GM18517 (cell line): ENCODE results near the gene ATP8B3.

Source experiments
- ATAC-seq: cut with Tn5 transposase; IDR thresholded peaks from one replicate; pipeline ENCODE4 v1.9.1; 2021; ENCODE audit warnings: mild to moderate bottlenecking, moderate library complexity; ENCODE audit not compliant: unreplicated experiment

Gene ATP8B3

GRCh38 chr19:1748115-1748872 lies 63.8 kb downstream of the ATP8B3 start:
- no peak for ATAC-seq

- no peak for ATAC-seq
Observed at GRCh38 chr19:1747285-1748114, 64.6 kb downstream of the ATP8B3 start.

- ATAC-seq: no peak
Observed at GRCh38 chr19:1746401-1747284, 65.4 kb downstream of the ATP8B3 start.

- ATAC-seq: no peak
Observed at GRCh38 chr19:1745589-1746031, 66.5 kb downstream of the ATP8B3 start.

GRCh38 chr19:1744822-1745563 lies 67.1 kb downstream of the ATP8B3 start:
- no peak for ATAC-seq

- ATAC-seq: no peak
Observed at GRCh38 chr19:1744133-1744665, 67.9 kb downstream of the ATP8B3 start.

- ATAC-seq: no peak
Observed at GRCh38 chr19:1742989-1743696, 68.9 kb downstream of the ATP8B3 start.

- ATAC-seq: no peak
Observed at GRCh38 chr19:1739960-1740629, 72.0 kb downstream of the ATP8B3 start.

GRCh38 chr19:1736927-1737326 lies 75.1 kb downstream of the ATP8B3 start:
- ATAC-seq: no peak

GRCh38 chr19:1736280-1736679 lies 75.8 kb downstream of the ATP8B3 start:
- ATAC-seq: no peak

GRCh38 chr19:1734321-1734966 lies 77.6 kb downstream of the ATP8B3 start:
- no peak for ATAC-seq
